OCI-LY3 (cell line): ENCODE results near the gene CXCL16.

Experiments
- H2AFZ ChIP-seq: fragments of 200-600, 300-600 bp; shearing (Covaris generic); 2 replicates; pipeline ENCODE4 v1.6.0; 2014; ENCODE audit warnings: antibody characterized with exemption, low read depth, low read length
- H3K27ac ChIP-seq: fragments of 200-600, 300-600 bp; sonication (generic); 2 replicates; pipeline ENCODE4 v1.5.1; 2014; ENCODE audit warnings: mild to moderate bottlenecking, low read length, moderate library complexity, mixed read lengths
- H3K27me3 ChIP-seq: fragments of 200-600, 300-600 bp; sonication (generic); 2 replicates; pipeline ENCODE4 v1.6.1; 2014; ENCODE audit warnings: low read depth, low read length, mixed read lengths
- H3K36me3 ChIP-seq: fragments of 200-600, 300-600 bp; sonication (generic); replicated peaks from 2 replicates; pipeline ENCODE3; 2014; ENCODE audit warnings: low read depth, low read length, mixed read lengths
- H3K4me1 ChIP-seq: fragments of 300-600, 200-600 bp; sonication (generic); 2 replicates; pipeline ENCODE4 v1.6.1; 2014; ENCODE audit warnings: low read length, mixed read lengths
- H3K4me2 ChIP-seq: fragments of 200-600, 300-600 bp; sonication (generic); 2 replicates; pipeline ENCODE4 v1.6.1; 2014; ENCODE audit warnings: low read length, mixed read lengths
- H3K4me3 ChIP-seq: fragments of 300-600, 200-600 bp; sonication (generic); 2 replicates; pipeline ENCODE4 v1.5.1; 2014; ENCODE audit warnings: antibody characterized with exemption, mild to moderate bottlenecking, low read length, moderate library complexity
- H3K79me2 ChIP-seq: fragments of 300-600, 200-600 bp; shearing (Covaris generic); 2 replicates; pipeline ENCODE4 v1.6.1; 2014; ENCODE audit warnings: mild to moderate bottlenecking, low read length, mixed read lengths
- H3K9ac ChIP-seq: fragments of 300-600, 200-600 bp; shearing (Covaris generic); 2 replicates; pipeline ENCODE4 v1.6.0; 2014; ENCODE audit warnings: mild to moderate bottlenecking, low read length, moderate library complexity
- H3K9me3 ChIP-seq: fragments of 200-600, 300-600 bp; shearing (Covaris generic); 2 replicates; pipeline ENCODE4 v1.6.1; 2014; ENCODE audit warnings: low read length, mixed read lengths; ENCODE audit not compliant: insufficient read depth
- H4K20me1 ChIP-seq: fragments of 200-600, 300-600 bp; sonication (generic); 2 replicates; pipeline ENCODE4 v1.6.1; 2016; ENCODE audit warnings: low read length, mixed read lengths; ENCODE audit not compliant: insufficient read depth
- CTCF ChIP-seq: fragments of 200-600, 300-600 bp; sonication (generic); IDR thresholded peaks from 2 replicates; pipeline ENCODE4 v1.5.1; 2014; ENCODE audit warnings: antibody characterized with exemption, low read length, low read depth
- EZH2phosphoT487 ChIP-seq: fragments of 200-600 bp; shearing (Covaris generic); IDR thresholded peaks from 2 replicates; pipeline ENCODE4 v1.6.1; 2018; ENCODE audit warnings: antibody characterized with exemption, mixed run types, low read depth

Gene CXCL16

GRCh38 chr17:4725646-4726310, 13.9 kb downstream of the CXCL16 start:
- Histone ChIP-seq H3K9ac (no peak overlapping the region), H3K36me3 (no peaks in the 10 kb centered on the region), H2AFZ (no peak overlapping the region), H4K20me1 (no peaks in the 10 kb centered on the region), H3K4me3 (no peak overlapping the region), H3K27me3 (no peaks in the 10 kb centered on the region), H3K4me2 (no peak overlapping the region), H3K9me3 (no peaks in the 10 kb centered on the region), H3K79me2 (no peaks in the 10 kb centered on the region), H3K4me1 (peaks cover 5% of the 10 kb centered on the region; the same call in 1 of the 2 replicates), H3K27ac (no peak overlapping the region)
- no peak for TF ChIP-seq EZH2phosphoT487
- TF ChIP-seq CTCF: no peak

- Histone ChIP-seq H3K27ac (no peak overlapping the region), H4K20me1 (no peaks in the 10 kb centered on the region), H3K9ac (no peak overlapping the region), H3K4me2 (no peak overlapping the region), H3K79me2 (no peaks in the 10 kb centered on the region), H3K27me3 (no peaks in the 10 kb centered on the region), H3K4me1 (no peaks in the 10 kb centered on the region; the same call in 1 of the 2 replicates), H2AFZ (no peak overlapping the region), H3K4me3 (no peak overlapping the region), H3K36me3 (no peaks in the 10 kb centered on the region), H3K9me3 (no peaks in the 10 kb centered on the region)
- no peak for TF ChIP-seq CTCF
- no peak for TF ChIP-seq EZH2phosphoT487
These were observed 15.1 kb downstream of the CXCL16 start for GRCh38 chr17:4724650-4725049.

- Histone ChIP-seq H3K4me1 (no peaks in the 10 kb centered on the region), H3K27me3 (no peaks in the 10 kb centered on the region), H3K79me2 (no peaks in the 10 kb centered on the region), H3K4me2 (no peak overlapping the region), H3K9me3 (no peaks in the 10 kb centered on the region), H3K36me3 (no peaks in the 10 kb centered on the region), H3K4me3 (no peak overlapping the region), H4K20me1 (no peaks in the 10 kb centered on the region), H3K27ac (no peak overlapping the region), H3K9ac (no peak overlapping the region), H2AFZ (no peak overlapping the region)
- TF ChIP-seq EZH2phosphoT487 (no peak), CTCF (no peak)
These were observed 17.0 kb downstream of the CXCL16 start for GRCh38 chr17:4722678-4723240.

- no peaks in the 10 kb centered on the region for H3K4me1 ChIP-seq
- H3K27ac ChIP-seq: no peak overlapping the region
These were observed 18.3 kb downstream of the CXCL16 start for GRCh38 chr17:4721203-4722135.

More at GRCh38 chr17:4721203-4722135, 18.3 kb downstream of the CXCL16 start:
- Histone ChIP-seq H3K79me2 (no peaks in the 10 kb centered on the region), H4K20me1 (no peaks in the 10 kb centered on the region), H3K9me3 (no peaks in the 10 kb centered on the region), H3K4me2 (no peak overlapping the region), H3K9ac (no peak overlapping the region), H3K4me3 (no peak overlapping the region), H3K27me3 (no peaks in the 10 kb centered on the region), H2AFZ (no peak overlapping the region), H3K36me3 (no peaks in the 10 kb centered on the region)
- TF ChIP-seq EZH2phosphoT487 (no peak), CTCF (no peak)
